AG04449 (cell line): ENCODE measurements around the gene TPTE2.
"Not testable (repeated sequence)": the region's sequence is repeated elsewhere in the genome, so short reads cannot be mapped to it uniquely, and the experiment has no call there.

ENCODE experiments used
- CTCF ChIA-PET: fragments of 350-600 bp; formaldehyde crosslinking; extraction: SDS; loops from one replicate; lab custom pipeline; 2021; ENCODE audit warnings: antibody characterized with exemption; lab: Yijun Ruan, JAX
- POLR2A ChIA-PET: fragments of 400-600, 350-600 bp; formaldehyde crosslinking; extraction: SDS; loops from one replicate; lab custom pipeline; 2020; ENCODE audit warnings: antibody characterized with exemption, inconsistent platforms; lab: Yijun Ruan, JAX
- DNase-seq: peaks from one replicate; pipeline ENCODE4 v3.0.0-alpha.2; 2010; ENCODE audit warnings: low read depth, low spot score
- H3K4me3 ChIP-seq: 2 replicates; pipeline ENCODE4 v1.5.1; 2011; ENCODE audit warnings: low read depth, mild to moderate bottlenecking, control low read depth, low read length
- CTCF ChIP-seq: IDR thresholded peaks from one replicate; pipeline ENCODE4 v1.5.1; 2011; ENCODE audit warnings: mild to moderate bottlenecking, moderate library complexity, low read length, control low read depth, inconsistent platforms; ENCODE audit not compliant: insufficient read depth; ENCODE audit errors: missing control alignments

TPTE2 gene

GRCh38 chr13:19573120-19573716, 11.9 kb upstream of the TPTE2 start:
- no peak for DNase-seq
- TF ChIP-seq CTCF, result no peak
- ChIA-PET POLR2A (no interaction called here), CTCF (no interaction called here)
- H3K4me3 ChIP-seq, result no peak overlapping the region

GRCh38 chr13:19572280-19572679, 10.9 kb upstream of the TPTE2 start:
- H3K4me3 ChIP-seq, result no peak overlapping the region
- DNase-seq, result no peak
- TF ChIP-seq CTCF, result no peak
- POLR2A ChIA-PET, result interaction anchor here (0.7 kb wide), 1 partner anchor 8 kb away, joined by 3 read pairs; no protein-coding TSS in a partner anchor
- CTCF ChIA-PET, result interaction anchor here (1.5 kb wide), 1 partner anchor 15 kb away, joined by 4 read pairs; no protein-coding TSS in a partner anchor

GRCh38 chr13:19567820-19568534, 6.6 kb upstream of the TPTE2 start:
- POLR2A ChIA-PET, result no interaction called here

GRCh38 chr13:19561585-19561984, 253 bp upstream of the TPTE2 start:
- no peak for TF ChIP-seq CTCF
- no peak for DNase-seq
- POLR2A ChIA-PET, result no interaction called here
- no peak overlapping the region for H3K4me3 ChIP-seq
- CTCF ChIA-PET, result no interaction called here

More at GRCh38 chr13:19567820-19568534, 6.6 kb upstream of the TPTE2 start:
- CTCF ChIA-PET, result no interaction called here
- TF ChIP-seq CTCF, result no peak
- H3K4me3 ChIP-seq, result no peak overlapping the region
- no peak for DNase-seq

GRCh38 chr13:19560672-19561071, 660 bp downstream of the TPTE2 start:
- POLR2A ChIA-PET, H3K4me3 ChIP-seq, DNase-seq: not testable (repeated sequence)
- CTCF ChIA-PET, result interaction anchor here (0.5 kb wide), 1 partner anchor 307 kb away, joined by 3 read pairs; no protein-coding TSS in a partner anchor

- CTCF ChIA-PET, H3K4me3 ChIP-seq, DNase-seq, POLR2A ChIA-PET: not testable (repeated sequence)
These were observed 1.6 kb downstream of the TPTE2 start for GRCh38 chr13:19559739-19560138.

- DNase-seq, POLR2A ChIA-PET, CTCF ChIA-PET, H3K4me3 ChIP-seq: not testable (repeated sequence)
These were observed 4.0 kb downstream of the TPTE2 start for GRCh38 chr13:19557287-19557686.

- POLR2A ChIA-PET, DNase-seq, CTCF ChIA-PET, H3K4me3 ChIP-seq: not testable (repeated sequence)
These were observed 12.1 kb downstream of the TPTE2 start for GRCh38 chr13:19549245-19549644.

- DNase-seq, H3K4me3 ChIP-seq, POLR2A ChIA-PET, CTCF ChIA-PET: not testable (repeated sequence)
These were observed 35.7 kb downstream of the TPTE2 start for GRCh38 chr13:19525634-19526033.
